Kidney glomerular epithelial cell (primary cell): ENCODE data around the gene CRIP2.

ENCODE experiments used
- DNase-seq: peaks from one replicate; lab custom pipeline; 2025; lab: John Stamatoyannopoulos, UW

The CRIP2 gene

GRCh38 chr14:105464501-105464900, 10.1 kb upstream of the CRIP2 start:
- no peak for DNase-seq

- no peak for DNase-seq
These were observed 9.2 kb upstream of the CRIP2 start for GRCh38 chr14:105465209-105466031.

- no peak for DNase-seq
These were observed 7.9 kb upstream of the CRIP2 start for GRCh38 chr14:105466531-105467248.

GRCh38 chr14:105467249-105467941, 7.2 kb upstream of the CRIP2 start:
- DNase-seq, result no peak

- no peak for DNase-seq
These were observed 6.6 kb upstream of the CRIP2 start for GRCh38 chr14:105467942-105468471.

- no peak for DNase-seq
These were observed 5.9 kb upstream of the CRIP2 start for GRCh38 chr14:105468621-105469241.

- no peak for DNase-seq
These were observed 4.9 kb upstream of the CRIP2 start for GRCh38 chr14:105469456-105470349.

GRCh38 chr14:105470350-105471296, 4.0 kb upstream of the CRIP2 start:
- DNase-seq, result no peak

- DNase-seq, result no peak
These were observed 3.3 kb upstream of the CRIP2 start for GRCh38 chr14:105471297-105471821.

- no peak for DNase-seq
These were observed 2.7 kb upstream of the CRIP2 start for GRCh38 chr14:105471823-105472485.

- no peak for DNase-seq
These were observed 2.1 kb upstream of the CRIP2 start for GRCh38 chr14:105472486-105472991.

- no peak for DNase-seq
These were observed 1.5 kb upstream of the CRIP2 start for GRCh38 chr14:105473033-105473676.

- peak; percentile 67 for DNase-seq
These were observed 741 bp upstream of the CRIP2 start for GRCh38 chr14:105473677-105474482.

- peak; percentile 52 for DNase-seq
These were observed 862 bp downstream of the CRIP2 start for GRCh38 chr14:105475269-105476096.

- peak; percentile 34 for DNase-seq
These were observed 1.6 kb downstream of the CRIP2 start for GRCh38 chr14:105476097-105476830.
